Right lung (tissue), 5 donors: Measurements from ENCODE around the gene MYL6B. TPM values are rescaled to one million over a fixed set of nuclear protein-coding genes. Genes with fewer than 3 reads are reported as not detected.
"Not testable (repeated sequence)": the region's sequence is repeated elsewhere in the genome, so short reads cannot be mapped to it uniquely, and the experiment has no call there.

ENCODE experiments used
- DNase-seq, 2 donors: peaks; one replicate each; pipeline ENCODE4 v3.0.0-alpha.2; 2013
- polyA plus RNA-seq, 5 donors: library from polyadenylated mRNA; unstranded; fragments of 120-200 nt; gene quantifications; one replicate each; pipeline versions ENCODE4 v1.2.1 to v1.2.3, GENCODE V29; 2013; ENCODE audit warnings: inconsistent platforms in 1 of 5, low replicate concordance in 1 of 5; ENCODE audit not compliant: insufficient read length in 5 of 5, insufficient read depth in 1 of 5

MYL6B gene
- polyA plus RNA-seq, 5 donors = 162 to 215 (median 172) TPM

- DNase-seq = no peak
Measured at GRCh38 chr12:56150563-56150962, 1.8 kb upstream of the MYL6B start.

- peak in 1 of 2 donors; percentile 38 for DNase-seq
Measured at GRCh38 chr12:56151672-56152131, 685 bp upstream of the MYL6B start.

GRCh38 chr12:56152756-56153677, 630 bp downstream of the MYL6B start:
- DNase-seq = no peak

GRCh38 chr12:56153678-56154065, 1.3 kb downstream of the MYL6B start:
- DNase-seq = no peak

DNA sequence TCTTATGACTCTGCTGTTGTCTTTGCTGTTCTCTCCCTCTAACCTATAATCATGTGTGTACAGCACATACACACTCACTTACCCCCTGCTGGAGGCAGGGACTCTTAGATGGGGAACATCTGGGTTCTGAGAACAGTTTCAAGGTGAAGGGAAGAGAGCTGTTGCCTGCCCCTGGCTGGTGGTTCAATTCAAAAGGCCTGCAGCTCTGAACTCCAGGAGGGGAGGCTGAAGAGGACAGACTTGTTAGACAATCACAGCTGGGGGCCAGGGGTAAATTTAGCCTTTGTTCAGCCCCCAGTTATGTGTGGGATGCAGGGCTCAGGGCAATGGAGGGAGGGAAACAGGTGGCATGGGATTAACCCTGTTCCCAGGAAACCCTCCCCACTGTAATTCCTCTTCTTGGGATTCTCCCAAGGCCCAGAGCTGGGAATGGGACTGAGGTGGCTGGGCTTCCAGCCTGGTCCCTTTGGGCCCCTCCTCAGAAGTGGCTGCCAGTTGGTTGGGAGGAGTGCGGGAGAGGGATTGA, 1.9 kb downstream of the MYL6B start:
- DNase-seq = no peak

- DNase-seq = no peak
Measured at GRCh38 chr12:56154818-56155217, 2.4 kb downstream of the MYL6B start.

- DNase-seq = no peak
Measured at GRCh38 chr12:56155256-56155845, 3.0 kb downstream of the MYL6B start.

GRCh38 chr12:56156464-56157200, 4.2 kb downstream of the MYL6B start:
- DNase-seq = not testable (repeated sequence)

DNA sequence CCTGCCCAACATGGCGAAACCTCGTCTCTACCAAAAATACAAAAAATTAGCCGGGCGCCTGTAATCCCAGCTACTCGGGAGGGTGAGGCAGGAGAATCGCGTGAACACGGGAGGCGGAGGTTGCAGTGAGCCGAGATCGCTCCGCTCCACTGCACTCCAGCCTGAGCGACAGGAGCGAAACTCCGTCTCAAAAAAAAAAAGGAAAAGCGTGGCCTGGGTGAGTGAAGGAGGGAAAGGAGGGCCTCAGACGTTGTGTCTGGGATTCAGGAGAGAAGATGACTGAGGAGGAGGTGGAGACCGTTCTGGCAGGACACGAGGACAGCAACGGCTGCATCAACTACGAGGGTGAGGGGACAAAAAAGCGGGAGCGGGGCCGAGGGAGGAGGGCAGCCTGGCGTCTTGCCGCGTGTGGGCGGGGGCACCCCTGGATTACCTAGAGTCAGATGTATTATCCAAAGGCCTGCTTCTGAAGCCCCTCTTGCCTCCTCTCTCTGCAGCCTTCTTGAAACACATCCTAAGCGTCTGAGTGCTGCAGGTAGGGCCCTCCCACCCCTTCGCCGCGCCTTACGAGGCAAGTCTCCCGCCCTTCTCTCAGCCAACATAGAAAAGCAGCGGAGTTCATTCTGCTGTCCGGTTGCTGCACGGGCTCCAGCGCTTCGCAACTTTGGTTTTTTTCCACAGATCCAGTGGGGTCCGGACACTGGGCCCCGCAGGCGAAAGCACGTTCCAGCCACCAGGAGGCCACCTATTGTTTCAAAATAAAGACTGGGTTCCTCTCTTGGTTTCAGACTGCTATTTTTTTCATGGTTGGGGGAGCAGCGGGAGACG, 5.0 kb downstream of the MYL6B start:
- peak; percentile 88 to 90 for DNase-seq

- DNase-seq = peak; percentile 96 to 98
Measured at GRCh38 chr12:56158029-56158925, 5.9 kb downstream of the MYL6B start, which contains the start of gene MYL6. MYL6 (plus strand) TSS chr12:56158359; CDS start chr12:56158402, 43 bp downstream.

DNA sequence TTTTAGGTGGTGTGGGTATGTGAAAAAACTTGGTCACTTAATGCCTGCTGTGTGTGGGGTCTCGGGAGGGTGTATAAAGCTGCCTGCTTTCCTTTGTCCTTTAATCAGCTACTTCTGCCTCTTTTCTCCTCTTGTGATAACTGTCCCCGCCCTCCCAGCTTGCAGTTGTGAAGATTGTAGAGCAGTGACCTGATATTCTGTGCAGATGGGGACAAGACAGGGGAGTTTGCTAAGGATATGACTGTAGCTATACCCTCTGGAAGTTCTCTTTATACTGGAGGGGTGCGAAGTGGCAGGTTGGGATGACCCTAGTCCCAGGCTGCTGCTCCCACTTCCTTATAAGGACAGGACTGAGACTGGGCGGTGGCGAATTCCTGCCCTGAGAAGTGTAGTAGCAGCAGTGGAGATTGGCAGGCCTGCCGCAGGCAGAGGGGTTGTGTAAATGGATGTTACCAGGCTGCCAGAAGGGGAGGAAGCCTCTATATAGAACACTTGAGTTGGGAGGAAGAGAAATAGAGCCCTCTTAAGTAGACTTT, 6.6 kb downstream of the MYL6B start:
- peak; percentile 56 to 64 for DNase-seq

DNA sequence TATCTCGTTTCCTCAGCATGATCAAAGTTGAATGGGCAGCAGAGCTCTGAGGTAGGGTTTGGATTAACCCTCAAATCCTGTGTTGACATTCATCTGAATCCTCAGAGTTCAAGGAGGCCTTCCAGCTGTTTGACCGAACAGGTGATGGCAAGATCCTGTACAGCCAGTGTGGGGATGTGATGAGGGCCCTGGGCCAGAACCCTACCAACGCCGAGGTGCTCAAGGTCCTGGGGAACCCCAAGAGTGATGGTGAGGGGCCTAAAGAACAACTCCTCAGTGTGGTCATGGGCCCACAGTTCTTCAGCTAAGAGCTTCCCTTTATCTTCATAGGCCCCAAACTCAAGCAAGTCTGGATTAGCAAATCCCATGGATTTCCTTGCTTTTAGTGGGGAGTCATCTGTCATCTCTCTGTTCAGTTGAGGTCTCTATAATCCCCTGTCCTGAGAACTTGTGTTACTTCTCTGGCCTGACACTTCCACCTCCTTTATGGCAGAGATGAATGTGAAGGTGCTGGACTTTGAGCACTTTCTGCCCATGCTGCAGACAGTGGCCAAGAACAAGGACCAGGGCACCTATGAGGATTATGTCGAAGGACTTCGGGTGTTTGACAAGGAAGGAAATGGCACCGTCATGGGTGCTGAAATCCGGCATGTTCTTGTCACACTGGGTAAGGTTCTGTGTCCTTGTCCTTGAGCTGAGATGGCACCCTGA, 7.2 kb downstream of the MYL6B start:
- DNase-seq = no peak

DNA sequence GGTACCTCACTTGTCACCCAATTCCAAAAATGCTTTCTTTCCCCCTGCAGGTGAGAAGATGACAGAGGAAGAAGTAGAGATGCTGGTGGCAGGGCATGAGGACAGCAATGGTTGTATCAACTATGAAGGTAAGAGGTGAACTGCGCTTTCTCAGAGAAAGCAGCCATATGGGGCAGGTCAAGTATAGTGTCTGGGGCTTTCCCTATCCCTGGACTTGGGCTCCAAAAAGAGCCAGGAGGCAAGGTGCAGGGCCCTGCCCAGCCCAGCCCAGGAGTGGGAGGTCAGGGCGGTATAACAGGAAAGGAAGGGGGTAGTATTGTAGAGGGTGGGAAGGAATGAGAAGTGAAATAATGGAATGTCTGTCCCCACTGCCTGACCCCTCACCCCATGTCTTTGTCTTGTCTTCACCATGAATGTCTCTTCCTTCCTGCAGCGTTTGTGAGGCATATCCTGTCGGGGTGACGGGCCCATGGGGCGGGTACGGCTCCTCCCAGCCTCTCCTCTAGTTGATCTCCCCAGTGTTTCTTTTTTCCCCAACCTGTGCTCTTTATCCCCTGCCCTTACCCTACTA, 7.9 kb downstream of the MYL6B start:
- no peak for DNase-seq

DNA sequence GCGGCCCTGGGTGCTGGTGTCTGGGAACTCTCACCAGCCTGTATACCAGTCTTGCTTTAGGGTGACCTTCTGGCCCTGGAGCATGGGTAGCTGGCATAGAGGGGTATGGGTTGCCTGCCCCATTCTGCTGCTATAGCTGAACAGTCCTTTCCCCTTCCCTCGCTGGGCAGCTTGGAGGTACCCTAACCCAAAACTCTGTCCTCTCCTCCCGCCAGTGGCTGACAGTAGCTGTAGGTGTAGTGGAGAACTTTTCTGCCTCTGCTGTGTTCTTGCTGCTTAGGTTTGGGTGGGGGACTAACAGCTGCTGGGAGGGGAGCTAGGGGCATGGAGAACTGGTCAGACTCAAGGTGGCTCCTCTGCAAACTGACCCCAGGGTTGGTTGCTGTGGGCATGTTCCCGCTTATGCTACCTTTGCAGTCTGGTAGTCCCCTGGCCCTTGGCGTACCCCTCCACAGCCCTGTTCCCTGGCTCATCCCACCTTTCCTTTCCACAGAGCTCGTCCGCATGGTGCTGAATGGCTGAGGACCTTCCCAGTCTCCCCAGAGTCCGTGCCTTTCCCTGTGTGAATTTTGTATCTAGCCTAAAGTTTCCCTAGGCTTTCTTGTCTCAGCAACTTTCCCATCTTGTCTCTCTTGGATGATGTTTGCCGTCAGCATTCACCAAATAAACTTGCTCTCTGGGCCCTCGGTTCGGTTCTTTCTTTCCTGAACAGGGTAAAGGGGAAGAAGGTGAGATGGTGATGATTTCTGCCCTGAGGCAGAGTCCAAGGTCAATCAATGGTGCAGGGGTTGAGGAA, 8.7 kb downstream of the MYL6B start:
- DNase-seq = no peak

GRCh38 chr12:56161690-56162351, 9.4 kb downstream of the MYL6B start:
- DNase-seq = no peak

GRCh38 chr12:56162468-56163290, 10.3 kb downstream of the MYL6B start:
- DNase-seq = no peak
